PC-3 (cell line): ENCODE results near the gene DCP1B.

Experiments
- EZH2 ChIP-seq: fragments of 300-600 bp; sonication (generic); IDR thresholded peaks from one replicate; pipeline ENCODE4 v1.6.1; 2017; ENCODE audit warnings: antibody characterized with exemption, mild to moderate bottlenecking, low read length; ENCODE audit not compliant: unreplicated experiment
- EZH2phosphoT487 ChIP-seq: fragments of 300-600 bp; sonication (generic); IDR thresholded peaks from 2 replicates; pipeline ENCODE4 v1.6.1; 2018; ENCODE audit warnings: mild to moderate bottlenecking, antibody characterized with exemption, low read length, borderline replicate concordance
- TF ChIP-seq, protein P1 (sequence below): fragments of 300-600 bp; sonication (generic); conservative IDR thresholded peaks from 2 replicates; pipeline ENCODE4 v1.5.1; 2017; ENCODE audit warnings: antibody characterized with exemption, low read depth, mild to moderate bottlenecking, low read length

DNA sequence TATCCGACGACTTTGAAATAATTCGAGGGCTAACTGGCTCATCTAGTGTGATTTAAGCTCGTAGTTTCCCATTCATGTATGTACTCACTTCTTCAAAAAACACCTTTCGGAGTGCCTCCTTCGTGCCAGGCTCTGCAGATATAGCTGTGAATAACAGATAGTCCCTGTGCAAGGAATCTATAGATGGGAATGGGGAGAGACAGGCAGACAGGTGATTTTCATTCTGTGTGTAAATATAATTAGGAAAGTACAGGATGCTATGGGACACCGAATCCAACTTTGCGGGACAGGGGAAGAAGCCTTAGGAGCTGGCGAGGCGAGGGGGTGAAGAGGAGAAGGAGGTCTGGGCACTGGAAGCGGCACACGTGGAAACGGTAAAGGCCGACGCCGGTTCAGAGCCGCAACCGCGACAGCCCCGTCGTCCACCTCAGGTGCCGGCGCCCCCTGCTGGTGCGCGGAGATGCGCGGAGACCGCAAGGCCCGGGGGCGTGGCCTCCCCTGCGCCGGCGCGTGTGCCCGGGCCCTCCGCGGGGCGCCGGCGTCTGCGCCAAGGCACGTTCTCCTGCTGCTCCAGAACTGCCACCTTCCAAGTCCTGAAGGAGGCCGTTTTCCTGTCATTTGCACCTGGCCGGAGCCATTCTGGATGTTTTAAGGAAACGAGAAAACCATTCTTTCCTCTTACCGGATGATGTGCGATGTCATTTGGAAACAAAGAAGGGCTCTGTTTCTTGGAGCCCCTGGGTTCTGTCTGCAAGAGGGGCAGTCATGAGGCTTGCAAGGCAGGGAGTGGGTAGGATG lies 30.6 kb upstream of the DCP1B start:
- TF ChIP-seq, protein P1, sequence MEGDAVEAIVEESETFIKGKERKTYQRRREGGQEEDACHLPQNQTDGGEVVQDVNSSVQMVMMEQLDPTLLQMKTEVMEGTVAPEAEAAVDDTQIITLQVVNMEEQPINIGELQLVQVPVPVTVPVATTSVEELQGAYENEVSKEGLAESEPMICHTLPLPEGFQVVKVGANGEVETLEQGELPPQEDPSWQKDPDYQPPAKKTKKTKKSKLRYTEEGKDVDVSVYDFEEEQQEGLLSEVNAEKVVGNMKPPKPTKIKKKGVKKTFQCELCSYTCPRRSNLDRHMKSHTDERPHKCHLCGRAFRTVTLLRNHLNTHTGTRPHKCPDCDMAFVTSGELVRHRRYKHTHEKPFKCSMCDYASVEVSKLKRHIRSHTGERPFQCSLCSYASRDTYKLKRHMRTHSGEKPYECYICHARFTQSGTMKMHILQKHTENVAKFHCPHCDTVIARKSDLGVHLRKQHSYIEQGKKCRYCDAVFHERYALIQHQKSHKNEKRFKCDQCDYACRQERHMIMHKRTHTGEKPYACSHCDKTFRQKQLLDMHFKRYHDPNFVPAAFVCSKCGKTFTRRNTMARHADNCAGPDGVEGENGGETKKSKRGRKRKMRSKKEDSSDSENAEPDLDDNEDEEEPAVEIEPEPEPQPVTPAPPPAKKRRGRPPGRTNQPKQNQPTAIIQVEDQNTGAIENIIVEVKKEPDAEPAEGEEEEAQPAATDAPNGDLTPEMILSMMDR = peak; percentile 73
- TF ChIP-seq EZH2phosphoT487 (no peak), EZH2 (no peak)
